H9 (cell line): ENCODE data around the gene DPP7. TPM values are rescaled to one million over a fixed set of nuclear protein-coding genes. Genes with fewer than 3 reads are reported as not detected.
A peak's percentile ranks its signal among the peaks of the same experiment; 100 is the strongest.

Source experiments
- DNase-seq: peaks from one replicate; pipeline ENCODE4 v3.0.0-alpha.2; 2017
- H2AFZ ChIP-seq: one replicate; pipeline ENCODE4 v1.6.1; 2013; ENCODE audit warnings: mild to moderate bottlenecking, low read length, control low read depth, moderate library complexity
- H2AK5ac ChIP-seq: 2 replicates; pipeline ENCODE4 v1.6.1; 2013; ENCODE audit warnings: low read length, control low read depth, mixed read lengths; ENCODE audit not compliant: insufficient read length
- H2BK120ac ChIP-seq: one replicate; pipeline ENCODE4 v1.6.1; 2013; ENCODE audit warnings: low read depth, mild to moderate bottlenecking, low read length, control low read depth, inconsistent platforms; ENCODE audit not compliant: poor library complexity, severe bottlenecking
- H2BK12ac ChIP-seq: 2 replicates; pipeline ENCODE4 v1.6.1; 2013; ENCODE audit warnings: low read length, control low read depth, mixed read lengths, low read depth; ENCODE audit not compliant: insufficient read length
- H2BK15ac ChIP-seq: 2 replicates; pipeline ENCODE4 v1.6.1; 2013; ENCODE audit warnings: low read depth, low read length, control low read depth
- H2BK20ac ChIP-seq: one replicate; pipeline ENCODE4 v1.6.1; 2013; ENCODE audit warnings: low read depth, mild to moderate bottlenecking, low read length, control low read depth, inconsistent platforms; ENCODE audit not compliant: poor library complexity, severe bottlenecking
- H2BK5ac ChIP-seq: 2 replicates; pipeline ENCODE4 v1.6.1; 2013; ENCODE audit warnings: low read length, control low read depth, mixed read lengths; ENCODE audit not compliant: insufficient read length
- H3K14ac ChIP-seq: 2 replicates; pipeline ENCODE4 v1.6.1; 2013; ENCODE audit warnings: low read length, control low read depth; ENCODE audit not compliant: insufficient read depth
- H3K18ac ChIP-seq: 2 replicates; pipeline ENCODE4 v1.6.1; 2013; ENCODE audit warnings: low read depth, mild to moderate bottlenecking, mixed read lengths, low read length, control low read depth; ENCODE audit not compliant: insufficient read length
- H3K23ac ChIP-seq: 2 replicates; pipeline ENCODE4 v1.6.1; 2013; ENCODE audit warnings: low read length, control low read depth, mixed read lengths, low read depth; ENCODE audit not compliant: insufficient read length
- H3K23me2 ChIP-seq: 2 replicates; pipeline ENCODE4 v1.6.1; 2013; ENCODE audit warnings: low read depth, mild to moderate bottlenecking, mixed read lengths, low read length, control low read depth; ENCODE audit not compliant: insufficient read length, poor library complexity, severe bottlenecking
- H3K27ac ChIP-seq: 2 replicates; pipeline ENCODE4 v1.5.1; 2013; ENCODE audit warnings: low read length, control low read depth, mixed read lengths, low read depth; ENCODE audit not compliant: insufficient read length
- H3K27me3 ChIP-seq: 2 replicates; pipeline ENCODE4 v1.6.1; 2013; ENCODE audit warnings: low read length, control low read depth, inconsistent platforms; ENCODE audit not compliant: insufficient read depth
- H3K4ac ChIP-seq: 2 replicates; pipeline ENCODE4 v1.6.1; 2013; ENCODE audit warnings: low read depth, mild to moderate bottlenecking, control low read depth, inconsistent platforms, low read length, moderate library complexity
- H3K4me1 ChIP-seq: 2 replicates; pipeline ENCODE4 v1.6.1; 2013; ENCODE audit warnings: low read length, control low read depth, inconsistent platforms; ENCODE audit not compliant: insufficient read depth
- H3K4me2 ChIP-seq: 2 replicates; pipeline ENCODE4 v1.6.1; 2013; ENCODE audit warnings: low read length, control low read depth, mixed read lengths; ENCODE audit not compliant: insufficient read length, insufficient read depth
- H3K56ac ChIP-seq: 2 replicates; pipeline ENCODE4 v1.6.1; 2013; ENCODE audit warnings: low read depth, mild to moderate bottlenecking, mixed read lengths, low read length, control low read depth; ENCODE audit not compliant: insufficient read length
- H3K79me1 ChIP-seq: 2 replicates; pipeline ENCODE4 v1.6.1; 2013; ENCODE audit warnings: low read depth, mild to moderate bottlenecking, moderate library complexity, low read length, control low read depth, inconsistent platforms; ENCODE audit not compliant: insufficient read depth, poor library complexity, severe bottlenecking
- H3K79me2 ChIP-seq: 2 replicates; pipeline ENCODE4 v1.6.1; 2013; ENCODE audit warnings: low read length, control low read depth, inconsistent platforms; ENCODE audit not compliant: insufficient read depth
- H3K9ac ChIP-seq: 2 replicates; pipeline ENCODE4 v1.6.1; 2013; ENCODE audit warnings: low read length, control low read depth, mixed read lengths; ENCODE audit not compliant: insufficient read length; ENCODE audit errors: extremely low read depth
- H3K9me3 ChIP-seq: one replicate; pipeline ENCODE4 v1.6.1; 2013; ENCODE audit warnings: low read depth, low read length, inconsistent platforms; ENCODE audit not compliant: control insufficient read depth
- H3T11ph ChIP-seq: one replicate; pipeline ENCODE4 v1.6.1; 2013; ENCODE audit warnings: mild to moderate bottlenecking, low read length, control low read depth, inconsistent platforms
- H4K20me1 ChIP-seq: one replicate; pipeline ENCODE4 v1.6.1; 2013; ENCODE audit not compliant: control insufficient read depth, insufficient read length, insufficient read depth
- H4K5ac ChIP-seq: 2 replicates; pipeline ENCODE4 v1.6.1; 2013; ENCODE audit warnings: low read depth, mild to moderate bottlenecking, mixed read lengths, low read length, control low read depth; ENCODE audit not compliant: insufficient read length
- H4K8ac ChIP-seq: replicated peaks from 2 replicates; pipeline ENCODE4 v1.6.1; 2013; ENCODE audit warnings: low read length, control low read depth, mixed read lengths, low read depth; ENCODE audit not compliant: insufficient read length
- H4K91ac ChIP-seq: 2 replicates; pipeline ENCODE4 v1.6.1; 2013; ENCODE audit warnings: low read depth, mild to moderate bottlenecking, moderate library complexity, mixed read lengths, low read length, control low read depth; ENCODE audit not compliant: insufficient read length
- H3K27ac Mint-ChIP-seq, 3 experiments: 2 replicates in 2 of 3; 3 replicates in 1 of 3; pipeline ENCODE4 v1.8.0; 2020 to 2021; ENCODE audit warnings: mixed read lengths in 3 of 3, mild to moderate bottlenecking in 1 of 3, moderate library complexity in 1 of 3
- H3K27me3 Mint-ChIP-seq: 2 replicates; pipeline ENCODE4 v1.8.0; 2021; ENCODE audit warnings: low read depth, mild to moderate bottlenecking, moderate library complexity, mixed read lengths
- H3K36me3 Mint-ChIP-seq, 3 experiments: 2 replicates in 2 of 3; 3 replicates in 1 of 3; pipeline ENCODE4 v1.8.0; 2020 to 2021; ENCODE audit warnings: low read depth in 3 of 3, mixed read lengths in 3 of 3; ENCODE audit not compliant: insufficient read depth in 1 of 3
- H3K4me1 Mint-ChIP-seq, 2 experiments: 2 replicates each; pipeline ENCODE4 v1.8.0; 2020; ENCODE audit warnings: mixed read lengths in 2 of 2
- H3K4me3 Mint-ChIP-seq, 2 experiments: 2 replicates in 1 of 2; 3 replicates in 1 of 2; pipeline ENCODE4 v1.8.0; 2020 to 2021; ENCODE audit warnings: mild to moderate bottlenecking in 2 of 2, mixed read lengths in 2 of 2, moderate library complexity in 1 of 2
- H3K9me3 Mint-ChIP-seq, 2 experiments: 2 replicates in 1 of 2; 3 replicates in 1 of 2; pipeline ENCODE4 v1.8.0; 2020; ENCODE audit warnings: mild to moderate bottlenecking in 2 of 2, mixed read lengths in 2 of 2, moderate library complexity in 1 of 2
- CTCF ChIP-seq: fragments of 200-600 bp; sonication (generic); conservative IDR thresholded peaks from 3 replicates; pipeline ENCODE4 v1.8.0; 2021; ENCODE audit warnings: antibody characterized with exemption, mild to moderate bottlenecking
- WGBS: extraction: QIAGEN DNeasy Blood & Tissue Kit; methylation state at CpG from one replicate; pipeline ENCODE4 v1.1.7; 2013; ENCODE audit warnings: missing lambda C conversion rate, low lambda C conversion rate, mixed read lengths; ENCODE audit not compliant: insufficient read length; ENCODE audit errors: extremely low coverage; 5-methylcytosine and 5-hydroxymethylcytosine counted together
- total RNA-seq: library from RNA; stranded (reverse); gene quantifications from 2 replicates; pipeline ENCODE4 v1.2.1, GENCODE V29; 2021

The DPP7 gene
- total RNA-seq, 1 experiment from 2014 or later: 29.4 TPM

- H3K23me2 ChIP-seq: peaks cover 17% of the 10 kb centered on the region
- H3K79me1 ChIP-seq: no peaks in the 10 kb centered on the region
- Mint-ChIP-seq H3K4me1 (peaks cover 18 to 29% of the 10 kb centered on the region in 2 experiments), H3K27me3 (peaks cover 46% of the 10 kb centered on the region), H3K4me3 (peak overlapping the region; percentile 60 to 76), H3K9me3 (no peaks in the 10 kb centered on the region; a peak in 1 of 5 replicates), H3K27ac (no peak overlapping the region), H3K36me3 (no peaks in the 10 kb centered on the region; a peak in 1 of 7 replicates)
- no peak overlapping the region for H2AFZ ChIP-seq
- no peak overlapping the region for H2BK120ac ChIP-seq
- no peak overlapping the region for H3K56ac ChIP-seq
- no peak overlapping the region for H4K5ac ChIP-seq
- H3K18ac ChIP-seq: no peak overlapping the region
- TF ChIP-seq CTCF: no peak
- no peak overlapping the region for H2BK15ac ChIP-seq
- H4K20me1 ChIP-seq: peaks cover 3% of the 10 kb centered on the region
- no peak overlapping the region; the same call in 1 of the 2 replicates for H3K14ac ChIP-seq
- H3K9ac ChIP-seq: no peak overlapping the region
- H2BK12ac ChIP-seq: no peak overlapping the region
- WGBS: no CpG with 5 or more reads among the region's 51 CpGs
- H3K4ac ChIP-seq: no peak overlapping the region
- H4K91ac ChIP-seq: no peak overlapping the region
- H2AK5ac ChIP-seq: no peak overlapping the region
- H4K8ac ChIP-seq: no peak overlapping the region
- H3K27me3 ChIP-seq: peaks cover 7% of the 10 kb centered on the region; the same call in 1 of the 2 replicates
- no peak overlapping the region for H3K23ac ChIP-seq
- no peak overlapping the region for H2BK20ac ChIP-seq
- H2BK5ac ChIP-seq: no peak overlapping the region
- peak overlapping the region; percentile 77 for H3K4me2 ChIP-seq
- DNase-seq: peak; percentile 77
- no peaks in the 10 kb centered on the region for H3K9me3 ChIP-seq
- H3K4me1 ChIP-seq: peaks cover 3% of the 10 kb centered on the region; the same call in 1 of the 2 replicates
- no peaks in the 10 kb centered on the region for H3K79me2 ChIP-seq
- no peak overlapping the region for H3K27ac ChIP-seq
- no peak overlapping the region for H3T11ph ChIP-seq
Observed at GRCh38 chr9:137078701-137079400, 35.7 kb downstream of the DPP7 start.
